ENCODE measurements around the gene PPP4R4. TPM values are rescaled to one million over a fixed set of nuclear protein-coding genes. Genes with fewer than 3 reads are reported as not detected.
A peak's percentile ranks its signal among the peaks of the same experiment; 100 is the strongest.

Gene PPP4R4
- total RNA-seq, 2 donors from 2014 or later: 4.6 to 8.4 TPM

GRCh38 chr14:94129758-94130414, 44.2 kb upstream of the PPP4R4 start:
- no peaks in the 10 kb centered on the region for H3K36me3 ChIP-seq (ENCODE audit: control insufficient read depth, insufficient read depth, low read length)
- H3K4me3 ChIP-seq (ENCODE audit: low read length): peak overlapping the region; percentile 88
- peak overlapping the region; percentile 57 for H3K27ac ChIP-seq (ENCODE audit: low read depth, low read length)
- Mint-ChIP-seq H3K4me1 (peaks cover 5% of the 10 kb centered on the region), H3K4me3 (peak overlapping the region; percentile 64), H3K27ac (peak overlapping the region; percentile 44), H3K36me3 (ENCODE audit: low read depth) (no peaks in the 10 kb centered on the region), H3K27me3 (ENCODE audit: insufficient read depth) (peaks cover 6% of the 10 kb centered on the region), H3K9me3 (no peaks in the 10 kb centered on the region)
- no peaks in the 10 kb centered on the region for H3K9me3 ChIP-seq (ENCODE audit: control insufficient read depth, low read length)
- H3K9ac ChIP-seq (ENCODE audit: extremely low read depth, low read length, poor library complexity, severe bottlenecking): peak overlapping the region; percentile 28
- 1 to 4% methylated on average over 7 to 10 of the region's 12 CpGs for WGBS, 2 experiments (ENCODE audit: insufficient coverage in 1 of 2, insufficient read length in 1 of 2)
- no peaks in the 10 kb centered on the region for H3K4me1 ChIP-seq (ENCODE audit: control insufficient read depth, insufficient read depth, low read length)
- peak; percentile 73 for DNase-seq
- no peak for TF ChIP-seq CTCF (conservative IDR thresholded peaks at IDR 0.05)
- H3K27me3 ChIP-seq (ENCODE audit: control insufficient read depth, insufficient read depth, low read length, poor library complexity, severe bottlenecking): no peaks in the 10 kb centered on the region

DNA sequence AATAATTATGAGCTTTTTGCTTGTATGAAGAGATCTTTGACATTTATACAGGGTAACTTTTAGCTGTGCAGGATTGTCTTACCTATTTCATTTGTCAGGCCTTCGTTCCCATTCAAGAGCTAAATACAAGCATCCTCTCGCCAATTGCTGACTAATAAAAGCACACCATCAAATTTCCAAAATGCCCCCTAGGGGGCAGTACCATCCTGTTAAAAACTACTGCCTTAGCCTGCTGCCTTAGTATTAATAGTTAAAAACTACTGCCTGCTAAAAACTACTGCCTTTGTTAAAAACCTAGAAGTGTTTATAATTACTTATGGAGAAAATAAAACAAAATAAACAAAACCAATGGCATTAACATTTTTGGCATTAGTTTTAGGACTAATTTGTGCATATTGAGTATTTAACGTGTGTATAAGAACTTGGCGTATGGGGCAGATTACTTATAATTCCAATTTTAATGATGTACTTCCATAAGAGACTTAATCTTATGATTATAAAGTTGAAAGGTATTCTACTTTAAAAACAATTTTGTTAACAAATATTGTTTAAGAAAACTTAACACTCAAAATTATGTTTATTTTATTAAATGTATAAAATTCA, 41.7 kb upstream of the PPP4R4 start:
- no peaks in the 10 kb centered on the region for H3K27me3 ChIP-seq (ENCODE audit: control insufficient read depth, insufficient read depth, low read length, poor library complexity, severe bottlenecking)
- Mint-ChIP-seq H3K4me3 (no peak overlapping the region), H3K9me3 (peaks cover 15% of the 10 kb centered on the region), H3K4me1 (peaks cover 5% of the 10 kb centered on the region), H3K36me3 (ENCODE audit: low read depth) (no peaks in the 10 kb centered on the region), H3K27ac (no peak overlapping the region), H3K27me3 (ENCODE audit: insufficient read depth) (peaks cover 6% of the 10 kb centered on the region)
- DNase-seq: peak; percentile 84
- H3K4me1 ChIP-seq (ENCODE audit: control insufficient read depth, insufficient read depth, low read length): no peaks in the 10 kb centered on the region
- H3K9me3 ChIP-seq (ENCODE audit: control insufficient read depth, low read length): peaks cover 15% of the 10 kb centered on the region
- H3K27ac ChIP-seq (ENCODE audit: low read depth, low read length): no peak overlapping the region
- H3K9ac ChIP-seq (ENCODE audit: extremely low read depth, low read length, poor library complexity, severe bottlenecking): no peak overlapping the region
- no peak overlapping the region for H3K4me3 ChIP-seq (ENCODE audit: low read length)
- no peaks in the 10 kb centered on the region for H3K36me3 ChIP-seq (ENCODE audit: control insufficient read depth, insufficient read depth, low read length)
- WGBS, 2 experiments (ENCODE audit: insufficient coverage in 1 of 2, insufficient read length in 1 of 2): 17 to 41% methylated on average over 1 to 3 of the region's 4 CpGs
- TF ChIP-seq CTCF (conservative IDR thresholded peaks at IDR 0.05): peak; percentile 95

DNA sequence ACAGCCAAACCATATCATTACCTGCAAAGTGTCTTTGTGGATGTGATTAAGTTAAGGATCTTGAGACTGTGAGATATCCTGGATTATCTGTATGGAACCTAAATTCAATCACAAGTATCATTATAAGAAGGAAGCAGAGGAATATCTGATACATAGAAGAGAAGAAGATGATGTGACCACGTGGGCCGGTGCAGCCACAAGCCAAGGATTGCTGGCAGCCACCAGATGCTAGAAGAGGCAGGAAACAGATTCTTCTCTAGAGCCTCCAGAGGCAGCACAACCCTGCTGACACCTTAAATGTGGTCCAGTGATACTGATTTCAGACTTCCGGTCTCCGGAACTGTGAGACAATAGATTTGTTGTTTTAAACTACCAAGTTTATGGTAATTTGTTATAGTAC, 38.6 kb upstream of the PPP4R4 start:
- Histone ChIP-seq H3K9me3 (ENCODE audit: control insufficient read depth, low read length) (peaks cover 15% of the 10 kb centered on the region), H3K9ac (ENCODE audit: extremely low read depth, low read length, poor library complexity, severe bottlenecking) (no peak overlapping the region), H3K27me3 (ENCODE audit: control insufficient read depth, insufficient read depth, low read length, poor library complexity, severe bottlenecking) (no peaks in the 10 kb centered on the region), H3K27ac (ENCODE audit: low read depth, low read length) (no peak overlapping the region), H3K4me1 (ENCODE audit: control insufficient read depth, insufficient read depth, low read length) (peaks cover 4% of the 10 kb centered on the region), H3K36me3 (ENCODE audit: control insufficient read depth, insufficient read depth, low read length) (no peaks in the 10 kb centered on the region), H3K4me3 (ENCODE audit: low read length) (peak overlapping the region; percentile 5)
- no peak overlapping the region for H3K4me3 Mint-ChIP-seq
- H3K27me3 Mint-ChIP-seq (ENCODE audit: insufficient read depth): no peaks in the 10 kb centered on the region
- TF ChIP-seq CTCF (conservative IDR thresholded peaks at IDR 0.05): no peak
- no peak overlapping the region for H3K27ac Mint-ChIP-seq
- H3K36me3 Mint-ChIP-seq (ENCODE audit: low read depth): no peaks in the 10 kb centered on the region
- DNase-seq: no peak
- 40 to 63% methylated on average over 2 to 4 of the region's 4 CpGs for WGBS, 2 experiments (ENCODE audit: insufficient coverage in 1 of 2, insufficient read length in 1 of 2)
- H3K9me3 Mint-ChIP-seq: peaks cover 15% of the 10 kb centered on the region
- H3K4me1 Mint-ChIP-seq: peaks cover 4% of the 10 kb centered on the region

All from endodermal cell (in vitro differentiated cells).